CD4-positive, alpha-beta T cell (primary cell): Measurements from ENCODE around the gene SPRR2F. TPM values are rescaled to one million over a fixed set of nuclear protein-coding genes. Genes with fewer than 3 reads are reported as not detected.

Experiments used
- ATAC-seq: fragments of 200-7000 bp; cut with Tn5 transposase; one replicate; pipeline ENCODE4 v1.10.0; 2022; ENCODE audit warnings: mild to moderate bottlenecking; ENCODE audit not compliant: poor library complexity
- CTCF ChIA-PET: fragments of 350-600 bp; sonication (Branson Sonifier 250); formaldehyde crosslinking; loops from one replicate; lab custom pipeline; 2021; ENCODE audit warnings: antibody characterized with exemption, inconsistent platforms; lab: Charles Lee
- POLR2A ChIA-PET: fragments of 350-600 bp; sonication (Branson Sonifier 250); formaldehyde crosslinking; loops from one replicate; lab custom pipeline; 2021; ENCODE audit warnings: antibody characterized with exemption, inconsistent platforms; lab: Charles Lee
- DNase-seq, 14 experiments: peaks; one replicate each; pipeline ENCODE4 v3.0.0-alpha.2; 2013 to 2020; ENCODE audit warnings: mixed read lengths in 2 of 14
- H3K27ac ChIP-seq, 2 donors: one replicate each; pipeline versions ENCODE4 v1.5.1 to v1.7.0; 2013; ENCODE audit warnings: low read length in 2 of 2, low read depth in 1 of 2, mild to moderate bottlenecking in 1 of 2
- H3K27me3 ChIP-seq, 2 experiments: 1 replicate in 1 of 2; 2 replicates in 1 of 2; pipeline versions ENCODE4 v1.6.1 to v1.7.0; 2013; ENCODE audit warnings: low read length in 2 of 2, control low read depth in 1 of 2, mild to moderate bottlenecking in 1 of 2, moderate library complexity in 1 of 2; ENCODE audit not compliant: insufficient read depth in 2 of 2, control insufficient read depth in 1 of 2
- H3K36me3 ChIP-seq: one replicate; pipeline ENCODE4 v1.6.1; 2013; ENCODE audit warnings: low read length, control low read depth; ENCODE audit not compliant: insufficient read depth
- H3K4me1 ChIP-seq: one replicate; pipeline ENCODE4 v1.6.1; 2013; ENCODE audit warnings: low read length, control low read depth; ENCODE audit not compliant: insufficient read depth
- H3K4me3 ChIP-seq: one replicate; pipeline ENCODE4 v1.5.1; 2013; ENCODE audit warnings: mild to moderate bottlenecking, low read length, moderate library complexity
- H3K9me3 ChIP-seq, 2 experiments: 1 replicate in 1 of 2; 2 replicates in 1 of 2; pipeline versions ENCODE4 v1.6.1 to v1.7.0; 2013; ENCODE audit warnings: low read length in 2 of 2, mild to moderate bottlenecking in 2 of 2, control low read depth in 1 of 2, moderate library complexity in 1 of 2; ENCODE audit not compliant: control insufficient read depth in 1 of 2, insufficient read depth in 1 of 2
- H3K27ac Mint-ChIP-seq: one replicate; pipeline ENCODE4 v1.8.0; 2020; ENCODE audit warnings: mixed read lengths
- H3K27me3 Mint-ChIP-seq: one replicate; pipeline ENCODE4 v1.8.0; 2021; ENCODE audit warnings: mixed read lengths
- H3K36me3 Mint-ChIP-seq: one replicate; pipeline ENCODE4 v1.8.0; 2021; ENCODE audit warnings: low read depth, mixed read lengths
- H3K4me1 Mint-ChIP-seq: one replicate; pipeline ENCODE4 v1.8.0; 2021; ENCODE audit warnings: low read depth, mixed read lengths
- H3K4me3 Mint-ChIP-seq: one replicate; pipeline ENCODE4 v1.8.0; 2020; ENCODE audit warnings: mild to moderate bottlenecking, mixed read lengths
- H3K9me3 Mint-ChIP-seq: one replicate; pipeline ENCODE4 v1.8.0; 2020; ENCODE audit warnings: mixed read lengths
- CTCF ChIP-seq: fragments of 200-600 bp; IDR thresholded peaks from one replicate; pipeline ENCODE4 v1.8.0; 2022; ENCODE audit warnings: antibody characterized with exemption, mild to moderate bottlenecking
- intact Hi-C, 2 experiments: fragments of 100-400 bp; cut with DNase I in 1 of 2; cut with micrococcal nuclease in 1 of 2; formaldehyde crosslinking; loops; one replicate each; pipeline versions ENCODE4 v1.15.1 to v1.9.0; 2023 to 2025; cut with DNase I, micrococcal nuclease
- polyA plus RNA-seq, 2 donors: library from polyadenylated mRNA; unstranded; fragments of 120-200 nt; gene quantifications; one replicate each; pipeline ENCODE4 v1.2.1, GENCODE V29; 2013
- total RNA-seq, 174 experiments: library from RNA in 2 of 174; stranded (reverse) in 2 of 174; gene quantifications; one replicate each; pipeline ENCODE4 v1.2.3 and lab custom pipeline; 2021 to 2026

SPRR2F gene
- total RNA-seq (not detected), total RNA-seq (lab: John Stamatoyannopoulos, UW) (0 to 0.20 (median 0) reads per million in 172 experiments)
- not detected for polyA plus RNA-seq (2013, experiment 1 of 2)
- polyA plus RNA-seq (2013, experiment 2 of 2) = not detected

GRCh38 chr1:153113416-153113815, at the start of gene SPRR2F:
SPRR2F (minus strand) TSS chr1:153113516; CDS start chr1:153112733, 783 bp downstream.
- no peak within 1 kb of the TSS for H3K27ac Mint-ChIP-seq
- H3K4me3 Mint-ChIP-seq = no peak within 1 kb of the TSS
- H3K36me3 ChIP-seq = no peaks in the 10 kb centered on the region
- TF ChIP-seq CTCF = no peak
- no peak for ATAC-seq
- no peak for DNase-seq
- no peaks in the 10 kb centered on the region for H3K36me3 Mint-ChIP-seq
- H3K9me3 Mint-ChIP-seq = no peaks in the 10 kb centered on the region
- no peaks in the 10 kb centered on the region for H3K4me1 Mint-ChIP-seq
- ChIA-PET CTCF (no interaction called here), POLR2A (no interaction called here)
- no peaks in the 10 kb centered on the region for H3K9me3 ChIP-seq
- no peak within 1 kb of the TSS for H3K27ac ChIP-seq
- peaks cover 26% of the 10 kb centered on the region for H3K27me3 Mint-ChIP-seq
- H3K4me1 ChIP-seq = no peaks in the 10 kb centered on the region
- intact Hi-C loops = no loop called here
- H3K4me3 ChIP-seq = no peak within 1 kb of the TSS
- peaks cover 3 to 6% of the 10 kb centered on the region in 2 experiments for H3K27me3 ChIP-seq

GRCh38 chr1:153155541-153155940, 42.2 kb upstream of the SPRR2F start:
- no peak for TF ChIP-seq CTCF
- H3K36me3 Mint-ChIP-seq = no peaks in the 10 kb centered on the region
- no peak overlapping the region for H3K4me3 Mint-ChIP-seq
- POLR2A ChIA-PET = no interaction called here
- H3K9me3 Mint-ChIP-seq = peaks cover 9% of the 10 kb centered on the region
- Histone ChIP-seq H3K9me3 (peaks cover 11 to 20% of the 10 kb centered on the region in 2 experiments), H3K36me3 (no peaks in the 10 kb centered on the region), H3K27me3 (peaks cover 0 to 11% of the 10 kb centered on the region in 2 experiments), H3K4me1 (no peaks in the 10 kb centered on the region), H3K4me3 (no peak overlapping the region), H3K27ac (no peak overlapping the region)
- no peak for DNase-seq
- CTCF ChIA-PET = no interaction called here
- intact Hi-C loops = no loop called here
- no peak for ATAC-seq
- H3K27ac Mint-ChIP-seq = no peak overlapping the region
- H3K4me1 Mint-ChIP-seq = no peaks in the 10 kb centered on the region
- peaks cover 41% of the 10 kb centered on the region for H3K27me3 Mint-ChIP-seq

- Histone ChIP-seq H3K4me3 (no peak overlapping the region), H3K27ac (no peak overlapping the region), H3K36me3 (no peaks in the 10 kb centered on the region), H3K27me3 (peaks cover 0 to 11% of the 10 kb centered on the region in 2 experiments), H3K9me3 (no peaks in the 10 kb centered on the region), H3K4me1 (no peaks in the 10 kb centered on the region)
- no peaks in the 10 kb centered on the region for H3K4me1 Mint-ChIP-seq
- TF ChIP-seq CTCF = no peak
- ATAC-seq = no peak
- POLR2A ChIA-PET = no interaction called here
- DNase-seq = no peak
- no peak overlapping the region for H3K27ac Mint-ChIP-seq
- no peaks in the 10 kb centered on the region for H3K9me3 Mint-ChIP-seq
- peaks cover 50% of the 10 kb centered on the region for H3K27me3 Mint-ChIP-seq
- no peak overlapping the region for H3K4me3 Mint-ChIP-seq
- CTCF ChIA-PET = no interaction called here
- intact Hi-C loops = no loop called here
- no peaks in the 10 kb centered on the region for H3K36me3 Mint-ChIP-seq
These were observed 39.2 kb upstream of the SPRR2F start for GRCh38 chr1:153152481-153152880.
